A549 (cell line): Measurements from ENCODE around the gene RABGEF1.

ENCODE experiments used
- CBX8 ChIP-seq: fragments of 200-600 bp; sonication (generic); IDR thresholded peaks from 2 replicates; pipeline ENCODE4 v1.6.1; 2016
- EHMT2 ChIP-seq: fragments of 200-600 bp; sonication (generic); IDR thresholded peaks from 2 replicates; pipeline ENCODE4 v1.6.1; 2016; ENCODE audit warnings: antibody characterized with exemption, low read depth, mild to moderate bottlenecking, moderate library complexity
- ESRRA ChIP-seq: fragments of 150-350 bp; IDR thresholded peaks from 2 replicates; pipeline ENCODE4 v1.6.1; 2014; ENCODE audit warnings: mild to moderate bottlenecking, low read length, borderline replicate concordance
- KDM1A ChIP-seq: fragments of 200-600 bp; sonication (generic); IDR thresholded peaks from 2 replicates; pipeline ENCODE4 v1.6.1; 2016; ENCODE audit warnings: low read depth, mild to moderate bottlenecking
- MAZ ChIP-seq: fragments of 150-350 bp; IDR thresholded peaks from 2 replicates; pipeline ENCODE4 v1.6.1; 2014; ENCODE audit warnings: antibody characterized with exemption, low read depth, low read length, borderline replicate concordance
- POLR2A ChIP-seq: IDR thresholded peaks from 2 replicates; pipeline ENCODE4 v1.6.1; 2012; ENCODE audit warnings: mild to moderate bottlenecking, low read length
- RNF2 ChIP-seq: fragments of 200-600 bp; sonication (generic); IDR thresholded peaks from 2 replicates; pipeline ENCODE4 v1.6.1; 2016; ENCODE audit warnings: low read depth, mild to moderate bottlenecking, antibody characterized with exemption, moderate library complexity, borderline replicate concordance
- SREBF2 ChIP-seq: fragments of 450-650 bp; IDR thresholded peaks from 2 replicates; pipeline ENCODE4 v1.6.1; 2014; ENCODE audit warnings: mild to moderate bottlenecking, moderate library complexity
- TF ChIP-seq, protein P1 (sequence below): fragments of >200 bp; sonication (Bioruptor Twin); formaldehyde crosslinking; IDR thresholded peaks from 3 replicates; pipeline ENCODE4 v1.5.1; 2016
- TF ChIP-seq, protein P2 (sequence below): IDR thresholded peaks from 2 replicates; pipeline ENCODE4 v1.6.1; 2012
- TF ChIP-seq, protein P3 (sequence below): fragments of >200 bp; sonication (Bioruptor Twin); formaldehyde crosslinking; IDR thresholded peaks from 3 replicates; pipeline ENCODE4 v1.6.1; 2016
- TF ChIP-seq, protein P4 (sequence below): fragments of >200 bp; sonication (Bioruptor Twin); formaldehyde crosslinking; IDR thresholded peaks from 2 replicates; pipeline ENCODE4 v1.6.1; 2016
- TF ChIP-seq, protein P5 (sequence below): fragments of 150-350 bp; IDR thresholded peaks from 2 replicates; pipeline ENCODE4 v1.6.1; 2014; ENCODE audit warnings: low read depth, mild to moderate bottlenecking, low read length
- TF ChIP-seq, protein P6 (sequence below): IDR thresholded peaks from 2 replicates; pipeline ENCODE4 v1.6.1; 2012

DNA sequence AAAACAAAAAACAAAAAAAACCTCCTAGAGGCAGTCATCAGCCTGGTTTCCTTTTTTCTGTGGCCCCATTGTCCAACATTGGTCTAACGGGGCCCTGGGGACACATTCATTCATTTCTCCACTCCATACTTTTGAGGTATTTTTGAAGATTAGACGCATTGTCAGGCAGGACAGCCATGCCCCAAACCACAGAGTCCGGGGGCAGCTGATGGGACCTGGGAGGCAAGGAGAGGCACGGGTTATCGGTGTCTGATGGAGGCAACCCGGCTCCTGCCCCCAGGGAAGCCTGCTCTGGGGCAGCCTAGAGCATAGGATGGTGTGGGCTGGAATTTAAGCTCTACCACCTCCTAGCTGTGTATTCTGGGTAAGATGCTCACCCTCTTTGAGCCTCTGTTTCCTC, 6.5 kb upstream of the RABGEF1 start:
- TF ChIP-seq, protein P1, sequence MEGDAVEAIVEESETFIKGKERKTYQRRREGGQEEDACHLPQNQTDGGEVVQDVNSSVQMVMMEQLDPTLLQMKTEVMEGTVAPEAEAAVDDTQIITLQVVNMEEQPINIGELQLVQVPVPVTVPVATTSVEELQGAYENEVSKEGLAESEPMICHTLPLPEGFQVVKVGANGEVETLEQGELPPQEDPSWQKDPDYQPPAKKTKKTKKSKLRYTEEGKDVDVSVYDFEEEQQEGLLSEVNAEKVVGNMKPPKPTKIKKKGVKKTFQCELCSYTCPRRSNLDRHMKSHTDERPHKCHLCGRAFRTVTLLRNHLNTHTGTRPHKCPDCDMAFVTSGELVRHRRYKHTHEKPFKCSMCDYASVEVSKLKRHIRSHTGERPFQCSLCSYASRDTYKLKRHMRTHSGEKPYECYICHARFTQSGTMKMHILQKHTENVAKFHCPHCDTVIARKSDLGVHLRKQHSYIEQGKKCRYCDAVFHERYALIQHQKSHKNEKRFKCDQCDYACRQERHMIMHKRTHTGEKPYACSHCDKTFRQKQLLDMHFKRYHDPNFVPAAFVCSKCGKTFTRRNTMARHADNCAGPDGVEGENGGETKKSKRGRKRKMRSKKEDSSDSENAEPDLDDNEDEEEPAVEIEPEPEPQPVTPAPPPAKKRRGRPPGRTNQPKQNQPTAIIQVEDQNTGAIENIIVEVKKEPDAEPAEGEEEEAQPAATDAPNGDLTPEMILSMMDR, result no peak
- TF ChIP-seq ESRRA (no peak), CBX8 (no peak), POLR2A (no peak), KDM1A (no peak), RNF2 (no peak), MAZ (no peak), SREBF2 (no peak), EHMT2 (no peak)
- TF ChIP-seq, protein P2, sequence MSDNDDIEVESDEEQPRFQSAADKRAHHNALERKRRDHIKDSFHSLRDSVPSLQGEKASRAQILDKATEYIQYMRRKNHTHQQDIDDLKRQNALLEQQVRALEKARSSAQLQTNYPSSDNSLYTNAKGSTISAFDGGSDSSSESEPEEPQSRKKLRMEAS, result no peak
- TF ChIP-seq, protein P3, sequence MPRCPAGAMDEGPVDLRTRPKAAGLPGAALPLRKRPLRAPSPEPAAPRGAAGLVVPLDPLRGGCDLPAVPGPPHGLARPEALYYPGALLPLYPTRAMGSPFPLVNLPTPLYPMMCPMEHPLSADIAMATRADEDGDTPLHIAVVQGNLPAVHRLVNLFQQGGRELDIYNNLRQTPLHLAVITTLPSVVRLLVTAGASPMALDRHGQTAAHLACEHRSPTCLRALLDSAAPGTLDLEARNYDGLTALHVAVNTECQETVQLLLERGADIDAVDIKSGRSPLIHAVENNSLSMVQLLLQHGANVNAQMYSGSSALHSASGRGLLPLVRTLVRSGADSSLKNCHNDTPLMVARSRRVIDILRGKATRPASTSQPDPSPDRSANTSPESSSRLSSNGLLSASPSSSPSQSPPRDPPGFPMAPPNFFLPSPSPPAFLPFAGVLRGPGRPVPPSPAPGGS, result no peak
- TF ChIP-seq, protein P4, sequence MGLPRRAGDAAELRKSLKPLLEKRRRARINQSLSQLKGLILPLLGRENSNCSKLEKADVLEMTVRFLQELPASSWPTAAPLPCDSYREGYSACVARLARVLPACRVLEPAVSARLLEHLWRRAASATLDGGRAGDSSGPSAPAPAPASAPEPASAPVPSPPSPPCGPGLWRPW, result no peak
- TF ChIP-seq, protein P5, sequence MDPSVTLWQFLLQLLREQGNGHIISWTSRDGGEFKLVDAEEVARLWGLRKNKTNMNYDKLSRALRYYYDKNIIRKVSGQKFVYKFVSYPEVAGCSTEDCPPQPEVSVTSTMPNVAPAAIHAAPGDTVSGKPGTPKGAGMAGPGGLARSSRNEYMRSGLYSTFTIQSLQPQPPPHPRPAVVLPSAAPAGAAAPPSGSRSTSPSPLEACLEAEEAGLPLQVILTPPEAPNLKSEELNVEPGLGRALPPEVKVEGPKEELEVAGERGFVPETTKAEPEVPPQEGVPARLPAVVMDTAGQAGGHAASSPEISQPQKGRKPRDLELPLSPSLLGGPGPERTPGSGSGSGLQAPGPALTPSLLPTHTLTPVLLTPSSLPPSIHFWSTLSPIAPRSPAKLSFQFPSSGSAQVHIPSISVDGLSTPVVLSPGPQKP, result no peak
- TF ChIP-seq, protein P6, sequence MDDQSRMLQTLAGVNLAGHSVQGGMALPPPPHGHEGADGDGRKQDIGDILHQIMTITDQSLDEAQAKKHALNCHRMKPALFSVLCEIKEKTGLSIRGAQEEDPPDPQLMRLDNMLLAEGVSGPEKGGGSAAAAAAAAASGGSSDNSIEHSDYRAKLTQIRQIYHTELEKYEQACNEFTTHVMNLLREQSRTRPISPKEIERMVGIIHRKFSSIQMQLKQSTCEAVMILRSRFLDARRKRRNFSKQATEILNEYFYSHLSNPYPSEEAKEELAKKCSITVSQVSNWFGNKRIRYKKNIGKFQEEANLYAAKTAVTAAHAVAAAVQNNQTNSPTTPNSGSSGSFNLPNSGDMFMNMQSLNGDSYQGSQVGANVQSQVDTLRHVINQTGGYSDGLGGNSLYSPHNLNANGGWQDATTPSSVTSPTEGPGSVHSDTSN, result no peak
